ENCODE results near the gene SLC22A5.

The SLC22A5 gene

DNA sequence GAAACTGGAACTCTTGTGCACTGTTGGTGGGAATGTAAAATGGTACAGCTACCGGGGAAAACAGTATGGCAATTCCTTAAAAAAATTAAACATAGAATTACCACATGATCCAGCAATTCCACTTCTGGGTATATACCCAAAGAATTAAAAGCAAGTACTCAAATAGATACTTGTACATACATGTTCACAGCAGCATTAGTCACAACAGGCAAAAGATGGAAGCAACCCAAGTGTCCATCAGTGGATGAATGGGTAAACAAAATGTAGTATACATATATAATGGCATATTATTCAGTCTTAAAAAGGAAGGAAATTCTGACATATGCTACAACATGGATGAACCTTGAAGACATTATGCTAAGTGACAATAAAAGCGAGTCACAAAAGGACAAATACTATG, 7.4 kb upstream of the SLC22A5 start:
- TF ChIP-seq POLR2AphosphoS5 (IDR thresholded peaks at IDR 0.05; ENCODE audit: low read depth, low read length) (no peak), TAF1 (IDR thresholded peaks at IDR 0.05; ENCODE audit: borderline replicate concordance, insufficient read depth, low read length) (no peak), SIN3A (IDR thresholded peaks at IDR 0.05; ENCODE audit: borderline replicate concordance, insufficient read depth, low read length) (no peak), FOXP2 (optimal IDR thresholded peaks at IDR 0.05; ENCODE audit: borderline replicate concordance, extremely low read depth, extremely low read length, insufficient read depth) (no peak)
- TF ChIP-seq, protein P1, sequence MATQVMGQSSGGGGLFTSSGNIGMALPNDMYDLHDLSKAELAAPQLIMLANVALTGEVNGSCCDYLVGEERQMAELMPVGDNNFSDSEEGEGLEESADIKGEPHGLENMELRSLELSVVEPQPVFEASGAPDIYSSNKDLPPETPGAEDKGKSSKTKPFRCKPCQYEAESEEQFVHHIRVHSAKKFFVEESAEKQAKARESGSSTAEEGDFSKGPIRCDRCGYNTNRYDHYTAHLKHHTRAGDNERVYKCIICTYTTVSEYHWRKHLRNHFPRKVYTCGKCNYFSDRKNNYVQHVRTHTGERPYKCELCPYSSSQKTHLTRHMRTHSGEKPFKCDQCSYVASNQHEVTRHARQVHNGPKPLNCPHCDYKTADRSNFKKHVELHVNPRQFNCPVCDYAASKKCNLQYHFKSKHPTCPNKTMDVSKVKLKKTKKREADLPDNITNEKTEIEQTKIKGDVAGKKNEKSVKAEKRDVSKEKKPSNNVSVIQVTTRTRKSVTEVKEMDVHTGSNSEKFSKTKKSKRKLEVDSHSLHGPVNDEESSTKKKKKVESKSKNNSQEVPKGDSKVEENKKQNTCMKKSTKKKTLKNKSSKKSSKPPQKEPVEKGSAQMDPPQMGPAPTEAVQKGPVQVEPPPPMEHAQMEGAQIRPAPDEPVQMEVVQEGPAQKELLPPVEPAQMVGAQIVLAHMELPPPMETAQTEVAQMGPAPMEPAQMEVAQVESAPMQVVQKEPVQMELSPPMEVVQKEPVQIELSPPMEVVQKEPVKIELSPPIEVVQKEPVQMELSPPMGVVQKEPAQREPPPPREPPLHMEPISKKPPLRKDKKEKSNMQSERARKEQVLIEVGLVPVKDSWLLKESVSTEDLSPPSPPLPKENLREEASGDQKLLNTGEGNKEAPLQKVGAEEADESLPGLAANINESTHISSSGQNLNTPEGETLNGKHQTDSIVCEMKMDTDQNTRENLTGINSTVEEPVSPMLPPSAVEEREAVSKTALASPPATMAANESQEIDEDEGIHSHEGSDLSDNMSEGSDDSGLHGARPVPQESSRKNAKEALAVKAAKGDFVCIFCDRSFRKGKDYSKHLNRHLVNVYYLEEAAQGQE (IDR thresholded peaks at IDR 0.05; ENCODE audit: insufficient read depth in 1 of 2, low read depth in 2 of 2, low read length in 2 of 2), result no peak

DNA sequence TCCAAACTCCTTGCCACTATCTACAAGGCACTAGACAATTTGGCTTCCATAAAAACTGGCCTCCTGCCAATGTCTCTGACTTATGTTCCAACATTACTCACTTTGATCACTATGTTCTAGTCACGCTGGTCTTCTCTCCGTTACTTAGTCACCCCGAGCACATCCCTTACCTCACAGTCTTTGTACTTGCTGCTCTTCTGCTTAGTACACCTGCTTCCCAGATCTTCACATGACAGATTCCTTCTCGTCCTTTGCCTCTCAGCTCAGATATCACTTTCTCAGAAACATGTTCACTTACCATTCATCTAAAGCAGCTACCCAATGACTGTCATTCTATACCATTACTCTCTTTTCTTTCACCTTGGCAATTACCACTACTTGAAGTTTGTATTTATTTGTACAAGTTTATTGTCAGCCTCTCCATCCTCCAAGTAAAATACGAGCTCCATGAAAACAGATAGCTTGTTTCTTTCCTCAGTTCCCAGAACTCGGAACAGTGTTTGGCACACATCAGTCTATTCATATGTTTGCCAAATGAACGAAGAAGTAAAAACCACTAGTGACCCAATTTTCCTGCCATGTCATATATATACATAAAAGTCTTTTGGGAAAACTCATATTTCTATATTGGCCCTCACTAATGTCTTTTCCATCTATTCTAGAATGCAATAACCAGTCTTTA, 5.9 kb upstream of the SLC22A5 start:
- TF ChIP-seq FOXP2 (optimal IDR thresholded peaks at IDR 0.05; ENCODE audit: borderline replicate concordance, extremely low read depth, extremely low read length, insufficient read depth), result no peak
- TF ChIP-seq POLR2AphosphoS5 (IDR thresholded peaks at IDR 0.05; ENCODE audit: low read depth, low read length), result no peak
- TF ChIP-seq, protein P1 (IDR thresholded peaks at IDR 0.05; ENCODE audit: insufficient read depth in 1 of 2, low read depth in 2 of 2, low read length in 2 of 2), result no peak
- TF ChIP-seq SIN3A (IDR thresholded peaks at IDR 0.05; ENCODE audit: borderline replicate concordance, insufficient read depth, low read length), result no peak
- no peak for TF ChIP-seq TAF1 (IDR thresholded peaks at IDR 0.05; ENCODE audit: borderline replicate concordance, insufficient read depth, low read length)

DNA sequence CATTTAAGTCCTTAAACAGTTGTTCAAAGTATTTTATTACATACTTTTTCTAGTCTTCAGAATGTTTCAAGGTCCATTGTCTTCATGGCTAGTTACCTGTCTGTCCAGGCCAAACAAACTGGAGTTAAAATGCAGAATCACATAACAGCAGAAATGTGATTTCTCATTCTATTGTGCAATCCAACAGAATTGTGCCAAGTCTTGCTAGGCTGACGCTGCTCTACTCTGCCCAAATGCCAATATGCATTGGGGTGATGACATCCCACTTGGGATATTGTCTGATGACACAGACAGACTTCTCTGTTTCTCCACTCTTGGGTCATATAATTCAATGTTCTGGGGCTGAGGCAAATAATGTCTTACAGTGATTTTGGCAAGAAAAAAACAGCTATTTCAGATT, 5.2 kb upstream of the SLC22A5 start:
- no peak for TF ChIP-seq POLR2AphosphoS5 (IDR thresholded peaks at IDR 0.05; ENCODE audit: low read depth, low read length)
- TF ChIP-seq, protein P1 (IDR thresholded peaks at IDR 0.05; ENCODE audit: insufficient read depth in 1 of 2, low read depth in 2 of 2, low read length in 2 of 2), result no peak
- no peak for TF ChIP-seq TAF1 (IDR thresholded peaks at IDR 0.05; ENCODE audit: borderline replicate concordance, insufficient read depth, low read length)
- TF ChIP-seq FOXP2 (optimal IDR thresholded peaks at IDR 0.05; ENCODE audit: borderline replicate concordance, extremely low read depth, extremely low read length, insufficient read depth), result no peak

DNA sequence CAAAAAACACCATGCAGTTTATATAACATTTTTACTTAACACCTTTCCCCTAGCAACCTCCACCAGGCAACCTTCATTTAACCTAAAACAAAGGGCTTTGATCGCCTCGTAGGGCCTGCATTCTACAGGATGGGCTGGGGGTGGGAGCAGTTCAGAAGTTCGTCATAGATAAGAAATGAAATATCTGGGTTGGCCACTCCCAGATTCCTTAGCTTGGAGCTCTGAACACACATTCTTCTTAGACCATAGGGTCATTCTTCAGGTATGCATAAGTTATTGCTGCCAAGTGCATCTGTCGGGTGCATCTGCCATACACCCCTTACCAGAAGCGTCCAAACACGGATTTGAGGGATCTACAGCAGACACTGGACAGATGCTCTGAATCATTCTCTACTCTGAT, 4.3 kb upstream of the SLC22A5 start:
- TF ChIP-seq TAF1 (IDR thresholded peaks at IDR 0.05; ENCODE audit: borderline replicate concordance, insufficient read depth, low read length) (no peak), FOXP2 (optimal IDR thresholded peaks at IDR 0.05; ENCODE audit: borderline replicate concordance, extremely low read depth, extremely low read length, insufficient read depth) (no peak), SIN3A (IDR thresholded peaks at IDR 0.05; ENCODE audit: borderline replicate concordance, insufficient read depth, low read length) (no peak), POLR2AphosphoS5 (IDR thresholded peaks at IDR 0.05; ENCODE audit: low read depth, low read length) (no peak)
- TF ChIP-seq, protein P1 (IDR thresholded peaks at IDR 0.05; ENCODE audit: insufficient read depth in 1 of 2, low read depth in 2 of 2, low read length in 2 of 2), result no peak
